Measurements from ENCODE around the gene CCDC85B. TPM values are rescaled to one million over a fixed set of nuclear protein-coding genes. Genes with fewer than 3 reads are reported as not detected.

The CCDC85B gene
- total and polyA plus RNA-seq, 2 experiments from 2014 or later, result 80.2 to 83.4 TPM

DNA sequence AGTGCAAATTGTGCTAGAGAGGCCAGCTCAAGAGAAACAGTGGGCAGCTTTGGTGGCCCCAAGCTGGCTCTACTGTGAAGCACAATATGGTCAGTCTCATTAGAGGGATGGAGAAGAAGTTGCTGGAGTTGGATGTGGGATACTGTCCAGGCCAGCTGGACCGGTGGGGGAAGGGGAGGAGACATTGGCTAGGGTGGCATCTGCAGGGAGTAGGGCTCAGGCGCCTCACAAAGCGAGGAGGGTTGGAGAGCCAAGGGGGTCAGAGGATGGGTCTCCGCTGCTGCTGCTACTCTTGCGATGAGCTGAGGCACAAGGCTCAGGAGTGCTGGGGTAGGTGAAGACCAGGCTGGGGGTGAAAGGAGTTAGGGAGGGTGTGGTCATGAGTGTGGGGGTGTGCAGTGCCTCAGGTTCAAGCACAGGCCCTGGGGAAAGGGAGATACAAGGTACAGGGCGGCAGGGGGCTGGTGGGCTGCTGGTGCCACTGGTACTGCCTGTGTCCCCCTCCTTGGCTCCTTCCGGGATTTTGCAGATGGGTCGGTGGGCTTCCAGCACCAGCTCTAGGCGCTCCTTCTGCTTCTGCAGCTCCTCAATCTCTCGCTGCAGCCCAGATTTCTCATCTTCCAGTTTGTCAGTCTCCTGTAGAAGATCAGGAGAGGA, 2.3 kb downstream of the CCDC85B start:
- peaks cover 25% of the 10 kb centered on the region for H3K27me3 ChIP-seq
- no peaks in the 10 kb centered on the region for H3K36me3 ChIP-seq
- no peaks in the 10 kb centered on the region for H3K9me3 ChIP-seq (ENCODE audit: low read depth)
- peak overlapping the region; percentile 76 for H3K27ac ChIP-seq
- H3K4me3 ChIP-seq, result no peak overlapping the region
- DNase-seq (ENCODE audit: low read depth in 1 of 2, low spot score in 1 of 2), result no peak
- no peak for TF ChIP-seq CTCF (IDR thresholded peaks at IDR 0.05; ENCODE audit: low read depth, low read length)
- peaks cover 23% of the 10 kb centered on the region for H3K4me1 ChIP-seq (ENCODE audit: low read depth)

GRCh38 chr11:65894034-65894591, 3.6 kb downstream of the CCDC85B start:
- no peak for DNase-seq (ENCODE audit: low read depth in 1 of 2, low spot score in 1 of 2)
- peaks cover 22% of the 10 kb centered on the region for H3K4me1 ChIP-seq (ENCODE audit: low read depth)
- H3K27ac ChIP-seq, result no peak overlapping the region
- H3K36me3 ChIP-seq, result no peaks in the 10 kb centered on the region
- H3K9me3 ChIP-seq (ENCODE audit: low read depth), result no peaks in the 10 kb centered on the region
- no peak overlapping the region for H3K4me3 ChIP-seq
- peaks cover 38% of the 10 kb centered on the region for H3K27me3 ChIP-seq
- TF ChIP-seq CTCF (IDR thresholded peaks at IDR 0.05; ENCODE audit: low read depth, low read length), result no peak

DNA sequence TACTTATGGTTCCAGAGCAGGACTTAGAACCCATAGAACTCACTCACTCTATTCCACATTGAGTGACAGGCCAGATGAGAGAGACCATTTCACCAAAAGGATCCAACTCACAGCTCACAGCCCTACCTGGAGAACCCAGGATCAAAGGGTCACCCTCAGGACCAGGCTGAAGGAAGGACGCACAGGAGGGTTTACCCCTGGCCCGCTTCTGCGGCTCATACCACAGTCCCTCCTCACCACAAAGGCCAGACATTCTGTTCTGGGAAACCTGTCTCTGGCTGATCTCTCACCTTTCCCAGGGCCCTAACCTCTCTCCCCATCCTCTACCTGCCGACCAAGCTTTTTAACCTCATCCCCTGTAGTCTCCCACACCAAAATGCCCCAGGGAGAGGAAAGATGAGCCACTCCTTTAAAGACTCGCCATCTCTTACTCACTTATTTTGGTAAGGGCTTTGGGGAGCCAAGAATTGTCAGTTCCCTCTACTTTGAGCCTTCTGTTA, 5.1 kb downstream of the CCDC85B start:
- Histone ChIP-seq H3K27ac (no peak overlapping the region), H3K4me1 (ENCODE audit: low read depth) (peaks cover 12% of the 10 kb centered on the region), H3K9me3 (ENCODE audit: low read depth) (no peaks in the 10 kb centered on the region), H3K27me3 (peaks cover 52% of the 10 kb centered on the region), H3K4me3 (no peak overlapping the region), H3K36me3 (no peaks in the 10 kb centered on the region)
- TF ChIP-seq CTCF (IDR thresholded peaks at IDR 0.05; ENCODE audit: low read depth, low read length), result no peak
- DNase-seq (ENCODE audit: low read depth in 1 of 2, low spot score in 1 of 2), result no peak

DNA sequence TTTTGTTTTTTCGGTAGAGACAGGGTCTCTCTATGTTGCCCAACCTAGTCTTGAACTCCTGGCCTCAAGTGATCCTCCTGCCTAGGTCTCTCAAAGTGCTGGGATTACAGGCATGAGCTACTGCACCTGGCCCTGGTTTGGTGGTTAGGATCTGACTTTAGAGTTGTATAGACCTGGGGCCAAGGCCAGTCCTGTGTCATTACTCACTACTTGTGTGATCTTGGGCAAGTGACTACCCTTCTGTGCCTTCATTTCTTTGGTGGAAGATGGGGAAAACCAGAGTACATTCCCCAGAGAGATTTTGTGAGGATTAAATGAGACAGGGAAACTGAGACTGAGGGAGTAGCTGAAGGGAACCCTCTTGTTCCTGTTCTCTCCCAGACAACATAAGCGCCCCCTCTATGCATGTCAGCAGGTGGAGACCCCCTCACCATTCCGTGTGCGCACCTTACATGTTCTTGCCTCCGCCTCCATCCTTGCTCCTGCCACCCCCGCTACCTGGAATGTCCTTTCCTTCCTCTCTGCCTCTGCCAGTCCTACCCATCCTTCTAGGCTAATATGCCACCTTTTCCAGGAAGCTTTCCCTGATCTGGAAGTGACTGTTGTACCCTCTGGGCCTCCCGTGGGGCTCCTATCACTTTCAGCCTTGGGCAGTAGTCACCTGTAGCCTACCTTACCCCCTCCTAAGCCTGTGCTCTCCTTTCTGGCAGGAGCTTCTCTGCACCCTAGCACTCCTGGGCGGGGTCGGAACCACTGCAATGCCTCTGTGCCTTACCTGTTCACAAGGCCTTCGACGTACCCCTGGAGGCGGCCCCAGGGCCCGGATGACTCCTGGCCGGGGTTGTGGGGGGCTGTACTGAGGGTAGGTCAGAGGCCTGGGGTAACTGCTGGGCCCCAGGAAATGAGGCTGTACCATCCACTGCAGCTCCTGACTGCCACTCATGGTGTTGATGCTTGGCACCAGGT, 5.8 kb downstream of the CCDC85B start:
- no peak for TF ChIP-seq CTCF (IDR thresholded peaks at IDR 0.05; ENCODE audit: low read depth, low read length)

DNA sequence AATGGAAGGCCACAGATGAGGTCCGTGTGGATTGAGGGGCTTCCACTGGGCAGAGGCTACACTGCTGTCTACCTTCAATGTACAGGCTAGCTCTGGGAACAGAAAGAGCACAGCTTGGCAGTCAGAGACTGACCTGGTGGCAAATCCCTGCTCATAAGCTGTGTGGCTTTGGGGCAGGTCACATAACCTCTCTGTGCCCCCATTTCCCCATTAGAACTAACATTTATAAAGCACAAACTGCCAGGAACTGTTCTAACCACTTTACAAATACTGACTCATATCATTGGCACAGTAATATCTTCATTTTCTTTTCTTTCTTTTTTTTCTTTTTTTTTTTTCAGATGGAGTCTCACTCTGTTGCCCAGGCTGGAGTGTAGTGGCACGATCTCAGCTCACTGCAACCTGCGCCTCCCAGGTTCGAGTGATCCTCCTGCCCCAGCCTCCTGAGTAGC, 6.6 kb downstream of the CCDC85B start:
- H3K9me3 ChIP-seq (ENCODE audit: low read depth), result no peaks in the 10 kb centered on the region
- peaks cover 10% of the 10 kb centered on the region for H3K4me1 ChIP-seq (ENCODE audit: low read depth)
- no peaks in the 10 kb centered on the region for H3K36me3 ChIP-seq
- H3K4me3 ChIP-seq, result no peak overlapping the region
- H3K27ac ChIP-seq, result no peak overlapping the region
- H3K27me3 ChIP-seq, result peaks cover 67% of the 10 kb centered on the region
- no peak for DNase-seq (ENCODE audit: low read depth in 1 of 2, low spot score in 1 of 2)
- TF ChIP-seq CTCF (IDR thresholded peaks at IDR 0.05; ENCODE audit: low read depth, low read length), result no peak

More for the DNA sequence above, 5.8 kb downstream of the CCDC85B start:
- DNase-seq (ENCODE audit: low read depth in 1 of 2, low spot score in 1 of 2), result no peak
- Histone ChIP-seq H3K9me3 (ENCODE audit: low read depth) (no peaks in the 10 kb centered on the region), H3K27me3 (peaks cover 60% of the 10 kb centered on the region), H3K36me3 (no peaks in the 10 kb centered on the region), H3K27ac (no peak overlapping the region), H3K4me3 (no peak overlapping the region), H3K4me1 (ENCODE audit: low read depth) (peaks cover 12% of the 10 kb centered on the region)

All from cardiac muscle cell (in vitro differentiated cells and primary cell).